OCI-LY1 (cell line): Measurements from ENCODE around the gene DPP4.

Experiments used
- H2AFZ ChIP-seq: fragments of 200-600 bp; sonication (generic), shearing (Covaris generic); 2 replicates; pipeline ENCODE4 v1.6.0; 2014; ENCODE audit warnings: antibody characterized with exemption, mild to moderate bottlenecking, low read length
- H3F3A ChIP-seq: fragments of 200-600 bp; sonication (generic), shearing (Covaris generic); 2 replicates; pipeline ENCODE4 v1.6.0; 2014; ENCODE audit warnings: mild to moderate bottlenecking, antibody characterized with exemption, low read length, moderate library complexity; ENCODE audit not compliant: insufficient read depth
- H3K27ac ChIP-seq: fragments of 200-600 bp; sonication (generic); 2 replicates; pipeline ENCODE4 v1.5.1; 2014; ENCODE audit warnings: low read length, mixed run types, mild to moderate bottlenecking, low read depth; ENCODE audit not compliant: poor library complexity, severe bottlenecking
- H3K27me3 ChIP-seq: fragments of 200-600 bp; sonication (generic); 2 replicates; pipeline ENCODE4 v1.6.0; 2014; ENCODE audit warnings: antibody characterized with exemption, mild to moderate bottlenecking, low read length, moderate library complexity; ENCODE audit not compliant: insufficient read depth
- H3K36me3 ChIP-seq: fragments of 200-600 bp; sonication (generic); 2 replicates; pipeline ENCODE4 v1.6.1; 2014; ENCODE audit warnings: mild to moderate bottlenecking, antibody characterized with exemption, low read length, moderate library complexity, mixed read lengths; ENCODE audit not compliant: insufficient read depth
- H3K4me1 ChIP-seq: fragments of 200-600 bp; sonication (generic); 2 replicates; pipeline ENCODE4 v1.5.1; 2014; ENCODE audit warnings: mild to moderate bottlenecking, low read length, moderate library complexity; ENCODE audit not compliant: insufficient read depth, severe bottlenecking
- H3K4me2 ChIP-seq: fragments of 200-600 bp; sonication (generic), shearing (Covaris generic); 2 replicates; pipeline ENCODE4 v1.6.1; 2014; ENCODE audit warnings: low read length
- H3K4me3 ChIP-seq: fragments of 200-600 bp; sonication (generic); 2 replicates; pipeline ENCODE4 v1.5.1; 2014; ENCODE audit warnings: low read length, low read depth, mild to moderate bottlenecking, mixed read lengths; ENCODE audit not compliant: poor library complexity, severe bottlenecking
- H3K79me2 ChIP-seq: fragments of 200-600 bp; shearing (Covaris generic); 2 replicates; pipeline ENCODE4 v1.6.1; 2016; ENCODE audit warnings: mixed run types, low read length, mixed read lengths; ENCODE audit not compliant: insufficient read depth
- H3K9ac ChIP-seq: fragments of 200-600 bp; sonication (generic), shearing (Covaris generic); 2 replicates; pipeline ENCODE4 v1.6.1; 2014; ENCODE audit warnings: mild to moderate bottlenecking, low read length, mixed read lengths
- H3K9me2 ChIP-seq: fragments of 200-600 bp; sonication (generic), shearing (Covaris generic); 2 replicates; pipeline ENCODE4 v1.6.1; 2014; ENCODE audit warnings: low read depth, mild to moderate bottlenecking, low read length, mixed read lengths
- H3K9me3 ChIP-seq: fragments of 200-600 bp; shearing (Covaris generic); 2 replicates; pipeline ENCODE4 v1.6.1; 2014; ENCODE audit warnings: low read length, mixed read lengths
- H4K20me1 ChIP-seq: fragments of 200-600 bp; sonication (generic), shearing (Covaris generic); 2 replicates; pipeline ENCODE4 v1.6.0; 2016; ENCODE audit warnings: mild to moderate bottlenecking, low read length; ENCODE audit not compliant: insufficient read depth
- CTCF ChIP-seq: fragments of 200-600 bp; sonication (generic), shearing (Covaris generic); IDR thresholded peaks from 2 replicates; pipeline ENCODE4 v1.5.1; 2017; ENCODE audit warnings: mild to moderate bottlenecking, antibody characterized with exemption, low read length, moderate library complexity, mixed read lengths
- EZH2 ChIP-seq: fragments of 200-600 bp; sonication (generic), shearing (Covaris generic); IDR thresholded peaks from 2 replicates; pipeline ENCODE4 v1.8.0; 2017; ENCODE audit warnings: borderline replicate concordance, mixed run types, mild to moderate bottlenecking, antibody characterized with exemption, low read length, moderate library complexity, mixed read lengths

The DPP4 gene

GRCh38 chr2:162070228-162070936 is 3.6 kb downstream of the DPP4 start:
- no peak overlapping the region for H3K4me3 ChIP-seq

GRCh38 chr2:162069267-162069903 is 4.6 kb downstream of the DPP4 start:
- no peak overlapping the region for H3K27ac ChIP-seq
- H2AFZ ChIP-seq: no peak overlapping the region
- H3K4me1 ChIP-seq: no peaks in the 10 kb centered on the region
- no peak overlapping the region for H3K9ac ChIP-seq
- no peaks in the 10 kb centered on the region for H4K20me1 ChIP-seq
- H3K9me3 ChIP-seq: no peaks in the 10 kb centered on the region
- no peak overlapping the region for H3K4me3 ChIP-seq
- no peaks in the 10 kb centered on the region for H3K79me2 ChIP-seq
- H3K36me3 ChIP-seq: no peaks in the 10 kb centered on the region
- no peak overlapping the region for H3K4me2 ChIP-seq
- no peaks in the 10 kb centered on the region for H3F3A ChIP-seq
- TF ChIP-seq EZH2 (no peak), CTCF (no peak)
- no peaks in the 10 kb centered on the region for H3K9me2 ChIP-seq
- no peaks in the 10 kb centered on the region for H3K27me3 ChIP-seq

More at GRCh38 chr2:162070228-162070936, 3.6 kb downstream of the DPP4 start:
- H3K27ac ChIP-seq: no peak overlapping the region
- no peak overlapping the region for H2AFZ ChIP-seq
- H3K9me3 ChIP-seq: no peaks in the 10 kb centered on the region
- no peaks in the 10 kb centered on the region for H3F3A ChIP-seq
- H3K9me2 ChIP-seq: no peaks in the 10 kb centered on the region
- no peaks in the 10 kb centered on the region for H3K4me1 ChIP-seq
- H3K4me2 ChIP-seq: no peak overlapping the region
- TF ChIP-seq CTCF: no peak
- TF ChIP-seq EZH2: no peak
- H3K9ac ChIP-seq: no peak overlapping the region
- H3K27me3 ChIP-seq: no peaks in the 10 kb centered on the region
- no peaks in the 10 kb centered on the region for H3K79me2 ChIP-seq
- no peaks in the 10 kb centered on the region for H3K36me3 ChIP-seq
- H4K20me1 ChIP-seq: no peaks in the 10 kb centered on the region

- no peak for TF ChIP-seq CTCF
- TF ChIP-seq EZH2: no peak
- Histone ChIP-seq H3K9me3 (no peaks in the 10 kb centered on the region), H3K4me3 (no peak overlapping the region), H2AFZ (no peak overlapping the region), H3K36me3 (no peaks in the 10 kb centered on the region), H3K4me1 (no peaks in the 10 kb centered on the region), H3K4me2 (no peak overlapping the region), H4K20me1 (no peaks in the 10 kb centered on the region), H3K9me2 (no peaks in the 10 kb centered on the region), H3K27ac (no peak overlapping the region), H3K79me2 (no peaks in the 10 kb centered on the region), H3K27me3 (no peaks in the 10 kb centered on the region), H3F3A (no peaks in the 10 kb centered on the region), H3K9ac (no peak overlapping the region)
Observed at GRCh38 chr2:162067596-162067995, 6.4 kb downstream of the DPP4 start.
